Measurements from ENCODE around the gene PREB.

GRCh38 chr2:27147935-27148334 is 13.5 kb upstream of the PREB start:
- TF ChIP-seq CTCF (IDR thresholded peaks at IDR 0.05) (no peak), POLR2AphosphoS5 (IDR thresholded peaks at IDR 0.05) (no peak), EP300 (IDR thresholded peaks at IDR 0.05) (no peak), POLR2A (IDR thresholded peaks at IDR 0.05) (no peak)
